NCI-H2171 (cell line): ENCODE measurements around the gene AGER.
"Not testable (repeated sequence)": the region's sequence is repeated elsewhere in the genome, so short reads cannot be mapped to it uniquely, and the experiment has no call there.

Experiments
- DNase-seq: peaks from one replicate; lab custom pipeline; 2025; lab: John Stamatoyannopoulos, UW

The AGER gene

DNA sequence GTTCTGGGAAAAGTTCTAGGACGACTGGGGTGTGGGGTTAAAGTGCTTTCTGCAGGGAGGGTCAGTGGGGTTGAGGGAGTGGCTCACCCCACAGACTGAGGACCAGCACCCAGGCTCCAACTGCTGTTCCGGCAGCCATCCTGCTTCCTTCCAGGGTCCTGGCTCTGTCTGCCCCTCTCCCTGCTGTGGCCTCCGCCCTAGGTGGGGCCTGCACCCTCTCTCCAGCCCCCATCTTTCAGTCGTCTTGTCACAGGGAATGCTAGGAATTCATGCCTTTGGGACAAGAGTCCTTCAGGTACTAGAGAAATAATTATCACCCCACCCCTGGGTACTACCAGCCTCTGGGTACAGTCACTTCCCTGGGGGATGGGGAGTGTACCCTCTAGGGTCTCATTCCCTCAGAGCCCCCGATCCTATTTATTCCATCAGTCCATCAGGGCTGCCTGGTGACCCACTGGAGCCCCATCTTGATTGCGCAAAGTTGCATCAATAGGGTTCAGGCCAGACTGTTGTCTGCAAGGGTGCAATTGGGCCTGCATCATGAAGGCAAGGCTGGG is at the start of gene AGER:
TSS of gene AGER (minus strand) at position 170 of the 557 bp plus-strand sequence. CDS start at position 139, 31 bp downstream.
- no peak for DNase-seq

- no peak for DNase-seq
These were observed 42.4 kb upstream of the AGER start for GRCh38 chr6:32226434-32226833.

- DNase-seq = no peak
These were observed 40.6 kb upstream of the AGER start for GRCh38 chr6:32224696-32225095.

DNA sequence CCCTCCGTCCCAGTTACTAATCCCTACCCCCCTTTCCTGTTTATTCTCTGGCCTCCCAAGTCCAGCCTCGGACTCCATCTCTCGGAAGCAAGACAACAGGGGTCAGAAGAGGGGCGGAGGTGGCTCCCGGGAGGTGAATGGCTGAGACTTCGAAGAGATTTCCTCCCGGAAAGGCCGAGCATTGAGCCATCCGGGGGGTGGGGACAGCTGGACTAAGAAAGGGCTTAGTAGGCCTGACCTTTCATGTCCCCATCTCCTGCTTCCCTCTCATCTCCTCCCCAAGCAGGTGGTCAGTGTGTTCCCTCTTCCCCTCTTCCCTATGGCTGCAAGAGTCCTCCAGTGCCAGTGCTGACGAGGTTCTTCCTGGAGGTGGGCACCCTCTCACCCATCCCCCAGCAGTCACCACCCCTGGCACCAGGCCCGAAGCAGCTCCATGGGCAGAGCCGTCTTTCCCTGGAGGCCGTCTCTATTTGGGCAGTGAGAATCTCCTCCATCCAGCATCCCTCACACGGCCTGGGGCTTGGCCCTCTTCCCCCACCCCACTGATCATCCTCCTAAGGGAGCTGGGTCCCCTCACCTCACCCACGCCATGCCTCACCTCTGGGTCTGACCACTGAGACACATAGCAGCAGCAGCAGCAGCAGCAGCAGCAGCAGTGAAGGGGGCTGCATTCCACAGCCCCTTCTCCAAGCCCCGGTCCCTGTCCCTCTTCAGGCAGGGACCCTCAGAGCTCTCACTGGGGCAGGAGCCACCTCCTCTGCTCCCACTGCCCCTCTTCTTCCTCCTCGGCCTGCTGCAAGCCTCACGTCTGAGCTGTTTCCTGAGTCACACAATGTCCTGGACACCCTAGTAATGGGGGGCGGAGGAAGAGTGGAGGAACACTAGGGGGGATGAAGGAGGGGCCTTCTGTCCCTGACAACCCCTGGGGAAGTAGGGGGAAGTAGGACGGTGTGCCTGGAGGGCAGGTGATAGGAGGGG is 39.5 kb upstream of the AGER start, which contains the start of gene NOTCH4:
TSS of gene NOTCH4 (minus strand) at position 810 of the 978 bp plus-strand sequence. CDS start at position 671, 139 bp downstream.
- no peak for DNase-seq

- DNase-seq = no peak
These were observed 38.5 kb upstream of the AGER start for GRCh38 chr6:32222333-32223230.

- DNase-seq = no peak
These were observed 36.0 kb upstream of the AGER start for GRCh38 chr6:32220021-32220420.

DNA sequence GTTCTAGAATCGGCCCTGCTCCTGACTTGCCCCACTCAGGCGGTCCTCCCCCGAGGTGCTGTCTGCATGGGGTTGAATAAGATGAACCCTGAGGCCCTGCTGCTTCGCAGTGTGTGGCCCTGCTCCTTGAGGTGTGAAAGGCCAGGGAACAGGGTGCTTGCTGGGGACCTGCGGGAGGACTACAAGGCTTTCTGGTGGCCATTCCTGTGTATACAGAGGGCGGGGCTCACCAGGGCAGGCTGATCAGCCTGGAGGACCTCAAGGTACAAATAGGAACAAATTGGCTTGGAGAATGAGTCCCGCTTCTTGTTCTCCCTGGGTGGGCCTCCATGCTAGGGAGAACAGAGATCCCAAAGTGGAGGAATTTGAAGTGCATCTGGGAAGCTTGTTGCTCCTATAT is 34.1 kb upstream of the AGER start:
- DNase-seq = no peak

DNA sequence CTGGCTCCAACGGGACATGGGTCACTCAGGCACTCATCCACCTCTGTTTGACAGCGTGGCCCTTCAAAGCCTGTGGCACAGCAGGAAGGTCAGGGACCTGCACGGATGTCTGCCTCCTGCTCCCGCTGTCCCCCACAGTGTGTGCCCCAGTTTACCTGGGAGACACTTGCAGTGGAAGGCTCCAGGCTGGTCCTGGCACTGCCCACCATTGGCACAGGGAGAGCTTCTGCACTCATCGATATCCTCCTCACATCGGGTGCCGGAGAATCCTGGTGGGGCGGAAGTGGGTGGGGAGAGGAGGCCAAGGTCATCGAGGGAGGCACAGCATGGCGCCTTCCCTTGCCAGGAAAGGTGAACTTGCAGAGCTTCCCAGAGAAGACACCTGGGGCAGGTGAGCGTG is 32.9 kb upstream of the AGER start:
- no peak for DNase-seq

DNA sequence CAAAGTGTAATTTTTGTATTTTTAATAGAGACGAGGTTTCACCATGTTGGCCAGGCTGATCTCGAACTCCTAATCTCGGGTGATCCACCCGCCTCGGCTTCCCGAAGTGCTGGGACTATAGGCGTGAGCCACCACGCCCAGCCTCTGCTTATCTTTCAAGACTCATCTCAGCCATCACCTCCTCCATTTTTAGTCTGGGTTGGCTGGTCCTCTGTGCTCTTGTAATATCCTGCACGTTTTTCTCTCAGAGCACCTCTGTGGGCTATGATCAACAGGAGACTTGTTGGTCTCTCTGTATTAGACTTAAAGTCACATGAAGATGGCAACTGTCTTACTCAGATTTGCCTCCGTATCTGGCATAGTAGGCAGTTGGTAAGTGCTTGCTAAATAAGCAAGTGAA is 32.2 kb upstream of the AGER start:
- no peak for DNase-seq

GRCh38 chr6:32215617-32216016 is 31.6 kb upstream of the AGER start:
- DNase-seq = no peak

- no peak for DNase-seq
These were observed 30.1 kb upstream of the AGER start for GRCh38 chr6:32214126-32214525.

- no peak for DNase-seq
These were observed 29.6 kb upstream of the AGER start for GRCh38 chr6:32213649-32214048.

DNA sequence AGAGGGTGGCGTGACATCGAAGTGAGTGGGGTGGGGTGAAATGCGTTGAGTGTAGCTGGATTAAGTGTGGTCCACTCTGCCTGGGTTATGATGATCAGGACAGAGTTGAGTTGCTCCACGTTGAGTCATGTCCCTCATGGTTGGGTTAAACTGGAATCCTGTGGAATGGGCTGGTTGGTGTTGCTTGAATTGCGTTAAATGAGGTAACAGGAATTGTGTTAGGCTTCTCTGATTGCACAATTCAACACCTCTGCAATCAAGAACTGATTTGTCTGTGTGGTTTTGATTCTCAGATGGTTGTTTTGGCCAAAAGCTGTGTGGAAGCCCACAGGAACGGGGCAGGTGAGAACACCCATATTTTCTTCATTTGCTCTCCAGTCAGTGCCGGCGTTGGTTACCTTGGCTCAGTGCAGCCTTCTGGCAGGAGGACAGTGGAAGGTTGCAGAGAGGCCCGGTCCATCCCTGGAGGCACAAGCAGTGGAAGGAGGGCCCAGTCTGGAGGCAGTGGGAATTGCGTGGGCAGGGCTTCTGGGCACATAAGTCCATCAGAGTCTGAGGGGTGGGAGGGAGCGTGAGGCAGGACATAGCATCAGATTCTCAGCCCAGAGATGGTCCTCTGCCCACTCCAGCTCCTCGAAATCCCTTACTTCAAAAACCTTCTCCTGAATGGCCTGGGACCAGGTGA is 28.2 kb upstream of the AGER start:
- no peak for DNase-seq

- DNase-seq = not testable (repeated sequence)
These were observed 27.4 kb upstream of the AGER start for GRCh38 chr6:32211432-32211831.

- DNase-seq = no peak
These were observed 26.1 kb upstream of the AGER start for GRCh38 chr6:32210191-32210601.

DNA sequence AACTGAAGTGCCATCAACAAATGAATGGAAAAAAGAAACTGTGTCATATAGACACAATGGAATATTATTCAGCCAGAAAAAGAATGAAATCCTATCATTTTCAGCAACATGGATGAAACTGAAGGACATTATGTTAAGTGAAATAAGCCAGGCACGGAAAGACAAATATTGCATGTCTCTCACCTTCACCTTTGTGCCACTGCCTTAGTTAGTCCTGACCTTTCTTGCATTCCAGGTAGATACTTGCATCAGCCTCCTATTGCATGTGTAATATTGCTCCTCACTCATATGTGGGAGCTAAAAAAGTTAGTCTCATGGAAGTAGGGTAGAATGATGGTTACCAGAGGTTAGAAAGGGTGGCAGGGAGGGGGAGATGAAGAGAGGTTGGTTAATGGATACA is 24.9 kb upstream of the AGER start:
- no peak for DNase-seq

GRCh38 chr6:32204268-32204715 is 20.2 kb upstream of the AGER start:
- no peak for DNase-seq

- DNase-seq = no peak
These were observed 19.6 kb upstream of the AGER start for GRCh38 chr6:32203426-32204267.

DNA sequence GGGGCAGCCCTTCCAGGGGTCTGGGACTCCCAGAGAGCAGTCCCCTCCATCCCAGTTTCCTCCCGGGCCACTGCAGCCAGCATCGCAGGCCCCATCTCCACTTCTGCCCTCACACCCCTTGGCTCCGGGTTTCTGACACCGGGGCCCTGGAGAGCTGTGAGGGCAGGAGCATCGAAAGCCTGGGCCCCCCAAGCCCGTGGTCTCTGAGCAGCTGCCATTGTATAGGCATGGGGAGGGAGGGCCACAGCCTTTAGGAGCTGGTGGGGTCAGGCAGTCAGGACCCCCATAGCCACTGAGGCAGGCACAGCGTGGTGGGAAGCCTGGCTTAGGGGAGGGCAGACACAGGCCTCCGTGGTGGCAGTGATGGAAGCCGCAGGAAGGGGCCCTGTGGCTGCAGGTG is 18.1 kb upstream of the AGER start:
- no peak for DNase-seq

GRCh38 chr6:32200711-32201475 is 16.8 kb upstream of the AGER start:
- no peak for DNase-seq
